Measurements from ENCODE around the gene KLHL29.

GRCh38 chr2:23492337-23492675 lies 107.3 kb downstream of the KLHL29 start:
- no peak for TF ChIP-seq MYC (IDR thresholded peaks at IDR 0.05; ENCODE audit: low read depth, low read length)
- TF ChIP-seq CTCF (IDR thresholded peaks at IDR 0.05; ENCODE audit: low read depth, low read length): no peak
- no peak for TF ChIP-seq MAX (IDR thresholded peaks at IDR 0.05; ENCODE audit: low read depth, low read length)
- no peak for TF ChIP-seq POLR2A (IDR thresholded peaks at IDR 0.05; ENCODE audit: extremely low read depth, insufficient read length)

All from NB4 (cell line).